WTC11 (cell line): ENCODE results near the gene PPP1R27. TPM values are rescaled to one million over a fixed set of nuclear protein-coding genes. Genes with fewer than 3 reads are reported as not detected.

ENCODE experiments used
- ATAC-seq: fragments of 200-7000 bp; cut with Tn5 transposase; 2 replicates; pipeline ENCODE4 v1.10.0; 2021; ENCODE audit warnings: mild to moderate bottlenecking, moderate library complexity
- CTCF ChIA-PET: fragments of 300-600 bp; sonication (Branson Sonifier 250); formaldehyde crosslinking; loops from one replicate; lab custom pipeline; 2021; ENCODE audit warnings: antibody characterized with exemption; lab: Charles Lee
- POLR2A ChIA-PET: fragments of 350-600 bp; sonication (Branson Sonifier 250); formaldehyde crosslinking; loops from one replicate; lab custom pipeline; 2021; ENCODE audit warnings: antibody characterized with exemption; lab: Charles Lee
- DNase-seq: peaks from one replicate; pipeline ENCODE4 v3.0.0; 2021; ENCODE audit warnings: low spot score
- H3K27ac Mint-ChIP-seq: 2 replicates; pipeline ENCODE4 v1.8.0; 2021; ENCODE audit warnings: mixed read lengths
- H3K27me3 Mint-ChIP-seq: 2 replicates; pipeline ENCODE4 v1.8.0; 2021; ENCODE audit warnings: low read depth, mild to moderate bottlenecking, moderate library complexity, mixed read lengths
- H3K36me3 Mint-ChIP-seq: 2 replicates; pipeline ENCODE4 v1.8.0; 2021; ENCODE audit warnings: mixed read lengths
- H3K4me1 Mint-ChIP-seq: 2 replicates; pipeline ENCODE4 v1.8.0; 2022; ENCODE audit warnings: mixed read lengths
- H3K4me3 Mint-ChIP-seq: 2 replicates; pipeline ENCODE4 v1.8.0; 2021; ENCODE audit warnings: mild to moderate bottlenecking, moderate library complexity, mixed read lengths
- H3K9me3 Mint-ChIP-seq: 2 replicates; pipeline ENCODE4 v1.8.0; 2021; ENCODE audit warnings: mixed read lengths
- AR ChIP-seq: fragments of 250-450 bp; sonication (Bioruptor Pico); IDR thresholded peaks from 2 replicates; pipeline ENCODE4 v1.9.0; 2021; ENCODE audit warnings: mild to moderate bottlenecking
- ATF2 ChIP-seq: sonication (generic); formaldehyde crosslinking; IDR thresholded peaks from 2 replicates; pipeline ENCODE4 v1.8.1; 2022; ENCODE audit warnings: low read depth, missing genetic modification reagents, borderline replicate concordance
- CBFB ChIP-seq: sonication (generic); formaldehyde crosslinking; IDR thresholded peaks from 2 replicates; pipeline ENCODE4 v1.8.1; 2022; ENCODE audit warnings: mild to moderate bottlenecking, low read depth, missing genetic modification reagents
- E2F1 ChIP-seq: sonication (generic); formaldehyde crosslinking; IDR thresholded peaks from 2 replicates; pipeline ENCODE4 v1.8.0; 2022; ENCODE audit warnings: mild to moderate bottlenecking, missing genetic modification reagents
- EMX1 ChIP-seq: fragments of 250-450 bp; sonication (Bioruptor Pico); IDR thresholded peaks from 2 replicates; pipeline ENCODE4 v1.8.0; 2021; ENCODE audit warnings: mild to moderate bottlenecking
- FOXP4 ChIP-seq: sonication (generic); formaldehyde crosslinking; IDR thresholded peaks from 2 replicates; pipeline ENCODE4 v1.8.0; 2022; ENCODE audit warnings: mild to moderate bottlenecking, missing genetic modification reagents
- GTF2I ChIP-seq: fragments of 250-450 bp; sonication (Bioruptor Pico); conservative IDR thresholded peaks from 2 replicates; pipeline ENCODE4 v1.4.0; 2021; ENCODE audit warnings: mild to moderate bottlenecking
- IRF2 ChIP-seq: sonication (generic); formaldehyde crosslinking; IDR thresholded peaks from 2 replicates; pipeline ENCODE4 v1.8.0; 2022; ENCODE audit warnings: low read depth, missing genetic modification reagents, borderline replicate concordance
- JUN ChIP-seq: sonication (generic); formaldehyde crosslinking; IDR thresholded peaks from 2 replicates; pipeline ENCODE4 v1.8.0; 2023; ENCODE audit warnings: mild to moderate bottlenecking, missing genetic modification reagents
- NFATC4 ChIP-seq: fragments of 250-450 bp; sonication (Bioruptor Pico); IDR thresholded peaks from 2 replicates; pipeline ENCODE4 v1.9.0; 2021; ENCODE audit warnings: mild to moderate bottlenecking
- NR1H2 ChIP-seq: sonication (generic); formaldehyde crosslinking; IDR thresholded peaks from 2 replicates; pipeline ENCODE4 v1.9.0; 2021; ENCODE audit warnings: mild to moderate bottlenecking, moderate library complexity, missing genetic modification reagents
- PREB ChIP-seq: sonication (generic); formaldehyde crosslinking; IDR thresholded peaks from 2 replicates; pipeline ENCODE4 v1.8.1; 2022; ENCODE audit warnings: mild to moderate bottlenecking, missing genetic modification reagents, moderate library complexity, borderline replicate concordance
- PRRX2 ChIP-seq: fragments of 250-450 bp; sonication (Bioruptor Pico); IDR thresholded peaks from 2 replicates; pipeline ENCODE4 v1.8.0; 2021; ENCODE audit warnings: mild to moderate bottlenecking
- RELA ChIP-seq: sonication (generic); formaldehyde crosslinking; IDR thresholded peaks from 2 replicates; pipeline ENCODE4 v1.8.1; 2022; ENCODE audit warnings: missing genetic modification reagents, mild to moderate bottlenecking, borderline replicate concordance
- SOX15 ChIP-seq: fragments of 250-450 bp; sonication (Bioruptor Pico); IDR thresholded peaks from 2 replicates; pipeline ENCODE4 v1.9.0; 2021; ENCODE audit warnings: mild to moderate bottlenecking
- SP1 ChIP-seq: sonication (generic); formaldehyde crosslinking; conservative IDR thresholded peaks from 2 replicates; pipeline ENCODE4 v1.8.1; 2022; ENCODE audit warnings: missing genetic modification reagents
- TEAD1 ChIP-seq: sonication (generic); formaldehyde crosslinking; IDR thresholded peaks from 2 replicates; pipeline ENCODE4 v1.8.0; 2022; ENCODE audit warnings: mild to moderate bottlenecking, missing genetic modification reagents
- TEAD4 ChIP-seq: sonication (generic); formaldehyde crosslinking; IDR thresholded peaks from 2 replicates; pipeline ENCODE4 v1.8.0; 2022; ENCODE audit warnings: mild to moderate bottlenecking, missing genetic modification reagents
- ZBTB21 ChIP-seq: sonication (generic); formaldehyde crosslinking; IDR thresholded peaks from 2 replicates; pipeline ENCODE4 v1.8.1; 2023; ENCODE audit warnings: mild to moderate bottlenecking, missing genetic modification reagents, borderline replicate concordance
- ZNF219 ChIP-seq: sonication (generic); formaldehyde crosslinking; IDR thresholded peaks from 2 replicates; pipeline ENCODE4 v1.8.0; 2023; ENCODE audit warnings: missing genetic modification reagents, mild to moderate bottlenecking, borderline replicate concordance
- ZNF263 ChIP-seq: sonication (generic); formaldehyde crosslinking; IDR thresholded peaks from 2 replicates; pipeline ENCODE4 v1.8.1; 2022; ENCODE audit warnings: low read depth, mild to moderate bottlenecking, moderate library complexity, missing genetic modification reagents
- ZNF281 ChIP-seq: sonication (generic); formaldehyde crosslinking; IDR thresholded peaks from 2 replicates; pipeline ENCODE4 v1.8.0; 2023; ENCODE audit warnings: mild to moderate bottlenecking, missing genetic modification reagents
- ZNF317 ChIP-seq: sonication (generic); formaldehyde crosslinking; IDR thresholded peaks from 2 replicates; pipeline ENCODE4 v1.8.1; 2023; ENCODE audit warnings: low read depth, mild to moderate bottlenecking, moderate library complexity, missing genetic modification reagents, borderline replicate concordance
- ZSCAN18 ChIP-seq: fragments of 250-450 bp; sonication (Bioruptor Pico); IDR thresholded peaks from 2 replicates; pipeline ENCODE4 v2.1.2; 2022; ENCODE audit warnings: mild to moderate bottlenecking, moderate library complexity
- total RNA-seq: library from RNA; stranded (reverse); gene quantifications from 3 replicates; pipeline ENCODE4 v1.2.3, GENCODE V29; 2021

The PPP1R27 gene
- total RNA-seq, 1 experiment from 2014 or later, result not detected

- no peaks in the 10 kb centered on the region for H3K27me3 Mint-ChIP-seq
- peak; percentile 29 for ATAC-seq
- ChIA-PET POLR2A (interaction anchor here (1.0 to 2.6 kb wide), 4 partner anchors 56 to 164 kb away, joined by 3 to 7 read pairs (median 4); partner anchors contain the start of gene MRPL12), CTCF (interaction anchor here (0.9 to 1.1 kb wide), 4 partner anchors 42 to 192 kb away, joined by 3 to 5 read pairs (median 4); no protein-coding TSS in a partner anchor)
- DNase-seq, result peak; percentile 39
- no peaks in the 10 kb centered on the region for H3K9me3 Mint-ChIP-seq
- peak overlapping the region; percentile 78 for H3K27ac Mint-ChIP-seq
- H3K4me1 Mint-ChIP-seq, result peaks cover 28% of the 10 kb centered on the region
- peaks cover 16% of the 10 kb centered on the region for H3K36me3 Mint-ChIP-seq
- H3K4me3 Mint-ChIP-seq, result no peak overlapping the region
- peak; percentile 32 for TF ChIP-seq PRRX2 (CRISPR knock-in tag)
- no peak for TF ChIP-seq SOX15 (CRISPR knock-in tag)
- 0 out of 2 replicates have a peak, but pooled peaks have one; percentile 14 for TF ChIP-seq NR1H2 (CRISPR knock-in tag)
- no peak for TF ChIP-seq ZNF281 (CRISPR knock-in tag)
- TF ChIP-seq AR (CRISPR knock-in tag), result no peak
- TF ChIP-seq ZNF317 (CRISPR knock-in tag), result no peak
- 0 out of 2 replicates have a peak, but pooled peaks have one; percentile 59 for TF ChIP-seq TEAD1 (CRISPR knock-in tag)
- TF ChIP-seq E2F1 (CRISPR knock-in tag), result 0 out of 2 replicates have a peak, but pooled peaks have one; percentile 34
- TF ChIP-seq ZNF219 (CRISPR knock-in tag), result no peak
- no peak for TF ChIP-seq TEAD4 (CRISPR knock-in tag)
- peak; percentile 6; the same call in 1 of the 2 replicates for TF ChIP-seq NFATC4 (CRISPR knock-in tag)
- TF ChIP-seq RELA (CRISPR knock-in tag), result no peak
- no peak for TF ChIP-seq IRF2 (CRISPR knock-in tag)
- no peak for TF ChIP-seq ZNF263 (CRISPR knock-in tag)
- no peak for TF ChIP-seq PREB (CRISPR knock-in tag)
- no peak for TF ChIP-seq FOXP4 (CRISPR knock-in tag)
- TF ChIP-seq ATF2 (CRISPR knock-in tag), result no peak
- peak; percentile 44; the same call in 1 of the 2 replicates for TF ChIP-seq SP1
- TF ChIP-seq CBFB, result no peak
- TF ChIP-seq ZBTB21 (CRISPR knock-in tag), result no peak
- peak; percentile 50; the same call in 1 of the 2 replicates for TF ChIP-seq EMX1 (CRISPR knock-in tag)
- peak; percentile 44; the same call in 1 of the 2 replicates for TF ChIP-seq JUN (CRISPR knock-in tag)
- TF ChIP-seq ZSCAN18 (CRISPR knock-in tag), result no peak
- TF ChIP-seq GTF2I (CRISPR knock-in tag), result no peak
Observed at GRCh38 chr17:81867170-81867990, 32.5 kb upstream of the PPP1R27 start.
